Measurements from ENCODE around the gene KCTD2.

- TF ChIP-seq CTCF (IDR thresholded peaks at IDR 0.05; ENCODE audit: low read depth, low read length, poor library complexity, severe bottlenecking) = no peak
- no peak for TF ChIP-seq EZH2phosphoT487 (IDR thresholded peaks at IDR 0.05; ENCODE audit: borderline replicate concordance, low read length)
Observed at GRCh38 chr17:75006653-75007052, 40.4 kb upstream of the KCTD2 start.

Measured in DOHH2 (cell line).